LNCaP clone FGC (cell line): ENCODE data around the gene HKDC1.

Source experiments
- DNase-seq: peaks from one replicate; pipeline ENCODE4 v3.0.0-alpha.2; 2011; ENCODE audit warnings: low read depth
- H3K4me3 ChIP-seq: 2 replicates; pipeline ENCODE4 v1.5.1; 2011; ENCODE audit warnings: mild to moderate bottlenecking, low read depth, low read length, control low read depth
- TF ChIP-seq, protein P1 (sequence below): IDR thresholded peaks from 2 replicates; pipeline ENCODE4 v1.5.1; 2012; ENCODE audit warnings: mild to moderate bottlenecking; ENCODE audit not compliant: control insufficient read depth, insufficient read depth; ENCODE audit errors: extremely low read depth

The HKDC1 gene

DNA sequence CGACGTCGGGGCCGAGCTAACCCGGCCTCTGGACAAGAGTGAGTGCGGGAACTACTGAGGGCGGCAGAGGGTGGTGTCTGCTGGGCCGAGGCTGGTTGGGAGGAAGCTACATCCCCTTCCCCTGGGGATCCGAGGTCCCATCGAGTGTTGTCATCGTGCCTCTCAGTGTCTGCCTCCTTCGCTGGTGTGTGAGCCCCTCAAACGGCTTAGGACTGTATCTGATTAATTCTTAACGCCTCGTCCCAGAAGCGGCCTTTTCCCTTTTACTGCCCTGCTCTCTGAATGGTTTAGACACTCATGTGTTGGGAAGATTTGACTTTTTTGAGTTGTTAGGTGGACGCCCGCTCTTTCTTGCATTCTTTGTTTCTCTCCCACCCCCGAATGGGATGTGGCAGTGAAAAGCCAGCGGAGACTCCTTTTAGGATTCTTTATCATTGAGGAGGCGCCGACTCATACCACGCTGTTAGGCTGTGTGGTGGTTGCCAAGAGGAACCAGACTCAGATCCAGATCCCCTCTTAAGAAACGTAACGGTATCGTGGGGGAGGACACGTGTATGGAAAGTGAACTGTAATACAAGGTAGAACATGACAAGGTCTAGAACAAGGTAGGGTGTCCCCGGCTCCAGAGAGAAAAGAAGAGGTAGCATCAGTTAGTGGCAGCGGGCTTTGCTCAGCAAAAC is 39.5 kb upstream of the HKDC1 start:
- H3K4me3 ChIP-seq, result peak overlapping the region; percentile 93
- no peak for DNase-seq
- TF ChIP-seq, protein P1, sequence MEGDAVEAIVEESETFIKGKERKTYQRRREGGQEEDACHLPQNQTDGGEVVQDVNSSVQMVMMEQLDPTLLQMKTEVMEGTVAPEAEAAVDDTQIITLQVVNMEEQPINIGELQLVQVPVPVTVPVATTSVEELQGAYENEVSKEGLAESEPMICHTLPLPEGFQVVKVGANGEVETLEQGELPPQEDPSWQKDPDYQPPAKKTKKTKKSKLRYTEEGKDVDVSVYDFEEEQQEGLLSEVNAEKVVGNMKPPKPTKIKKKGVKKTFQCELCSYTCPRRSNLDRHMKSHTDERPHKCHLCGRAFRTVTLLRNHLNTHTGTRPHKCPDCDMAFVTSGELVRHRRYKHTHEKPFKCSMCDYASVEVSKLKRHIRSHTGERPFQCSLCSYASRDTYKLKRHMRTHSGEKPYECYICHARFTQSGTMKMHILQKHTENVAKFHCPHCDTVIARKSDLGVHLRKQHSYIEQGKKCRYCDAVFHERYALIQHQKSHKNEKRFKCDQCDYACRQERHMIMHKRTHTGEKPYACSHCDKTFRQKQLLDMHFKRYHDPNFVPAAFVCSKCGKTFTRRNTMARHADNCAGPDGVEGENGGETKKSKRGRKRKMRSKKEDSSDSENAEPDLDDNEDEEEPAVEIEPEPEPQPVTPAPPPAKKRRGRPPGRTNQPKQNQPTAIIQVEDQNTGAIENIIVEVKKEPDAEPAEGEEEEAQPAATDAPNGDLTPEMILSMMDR, result no peak

DNA sequence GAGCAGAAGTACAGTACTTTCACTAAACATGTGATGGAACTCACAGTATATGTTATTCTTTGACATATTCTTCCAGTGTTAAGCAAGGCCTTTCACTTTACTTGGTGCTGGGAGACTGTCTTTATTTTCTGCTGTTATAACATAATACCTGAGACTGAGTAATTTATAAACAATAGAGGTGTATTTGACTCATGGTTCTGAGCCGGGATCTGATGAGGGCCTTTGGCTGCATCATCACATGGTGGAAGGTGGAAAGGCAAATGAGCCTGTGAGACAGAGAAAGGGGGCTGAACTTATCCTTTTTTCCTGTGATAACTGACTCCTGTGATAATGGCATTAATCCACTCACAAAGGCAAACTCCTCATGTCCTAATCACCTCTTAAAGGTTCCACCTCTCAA is 38.7 kb upstream of the HKDC1 start:
- peak overlapping the region; percentile 93 for H3K4me3 ChIP-seq
- TF ChIP-seq, protein P1, result no peak
- DNase-seq, result no peak

DNA sequence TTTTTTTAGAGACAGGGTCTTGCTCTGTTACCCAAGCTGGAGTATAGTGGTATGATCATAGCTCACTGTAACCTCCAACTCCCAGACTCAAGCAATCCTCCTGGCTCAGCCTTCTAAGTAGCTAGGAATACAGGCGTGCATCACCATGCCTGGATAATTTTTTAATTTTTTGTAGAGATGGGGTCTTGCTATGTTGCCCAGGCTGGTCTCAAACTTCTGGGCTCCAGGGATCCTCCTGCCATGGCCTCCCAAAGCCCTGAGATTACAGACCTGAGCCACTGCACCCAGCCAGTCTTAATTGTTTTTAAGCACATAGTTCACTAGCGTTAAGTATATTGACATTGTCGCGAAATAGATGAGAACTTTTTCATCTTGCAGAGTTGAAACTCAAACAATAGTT is 38.1 kb upstream of the HKDC1 start:
- TF ChIP-seq, protein P1, result no peak
- H3K4me3 ChIP-seq, result no peak overlapping the region; the same call in 1 of the 2 replicates
- no peak for DNase-seq

DNA sequence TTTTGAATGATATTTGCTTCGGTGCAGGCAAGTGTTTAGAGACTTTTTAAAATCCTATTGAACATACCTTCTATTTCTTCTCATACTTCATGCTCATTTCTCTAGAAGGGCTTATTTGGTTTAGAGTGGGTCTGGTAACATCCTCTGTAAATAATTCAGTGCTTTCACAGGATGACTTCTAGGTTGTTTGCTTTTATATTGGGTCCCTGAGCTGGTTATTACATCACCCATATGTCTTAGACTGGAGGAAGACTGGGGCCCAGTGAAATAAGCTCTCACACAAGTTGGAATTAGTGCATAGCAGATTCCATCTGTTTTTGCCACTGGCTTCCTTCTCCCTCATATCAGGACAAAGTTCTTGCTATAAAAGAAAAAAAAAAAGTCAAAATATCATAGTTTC is 33.6 kb upstream of the HKDC1 start:
- TF ChIP-seq, protein P1, result no peak
- H3K4me3 ChIP-seq, result no peak overlapping the region
- no peak for DNase-seq

DNA sequence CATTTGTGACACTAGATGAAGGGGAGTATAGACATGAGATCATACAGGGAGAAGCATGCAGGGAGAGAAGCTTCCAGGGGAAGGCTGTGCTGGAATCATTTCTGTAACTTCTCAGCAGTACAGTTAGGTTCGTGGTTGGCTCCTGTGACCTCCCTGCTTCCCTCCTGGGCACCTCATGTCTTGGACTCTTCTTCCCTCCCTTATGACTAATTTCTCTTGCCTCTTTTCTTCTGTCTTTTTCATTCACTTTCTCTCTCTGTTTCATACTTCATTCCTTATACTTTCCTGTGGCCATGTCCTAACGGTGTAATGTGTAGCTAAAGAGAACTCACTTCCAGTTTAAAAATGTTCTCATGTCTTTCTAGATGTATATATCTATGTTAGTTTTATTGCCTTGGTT is 19.1 kb upstream of the HKDC1 start:
- TF ChIP-seq, protein P1, result no peak
- no peak overlapping the region for H3K4me3 ChIP-seq
- DNase-seq, result no peak

DNA sequence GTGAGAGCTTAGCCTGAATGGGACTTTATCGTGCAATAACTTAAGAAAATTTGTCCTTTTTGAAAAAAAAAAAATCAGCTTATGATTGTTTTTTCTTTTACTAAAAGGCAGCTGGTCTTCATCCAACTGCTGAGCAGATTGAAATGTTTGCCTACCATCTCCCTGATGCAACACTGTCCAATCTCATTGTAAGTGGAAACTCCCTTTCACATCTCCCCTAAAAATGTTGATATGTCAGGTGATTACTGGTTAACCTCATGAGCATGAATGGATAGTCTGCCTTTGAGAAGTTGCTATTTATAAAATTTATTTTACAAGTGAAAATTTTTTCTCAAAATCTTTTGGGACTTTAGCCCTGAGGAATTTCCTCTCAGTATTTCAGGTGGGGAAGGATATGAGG is 17.8 kb upstream of the HKDC1 start:
- no peak overlapping the region for H3K4me3 ChIP-seq
- TF ChIP-seq, protein P1, result no peak
- no peak for DNase-seq

DNA sequence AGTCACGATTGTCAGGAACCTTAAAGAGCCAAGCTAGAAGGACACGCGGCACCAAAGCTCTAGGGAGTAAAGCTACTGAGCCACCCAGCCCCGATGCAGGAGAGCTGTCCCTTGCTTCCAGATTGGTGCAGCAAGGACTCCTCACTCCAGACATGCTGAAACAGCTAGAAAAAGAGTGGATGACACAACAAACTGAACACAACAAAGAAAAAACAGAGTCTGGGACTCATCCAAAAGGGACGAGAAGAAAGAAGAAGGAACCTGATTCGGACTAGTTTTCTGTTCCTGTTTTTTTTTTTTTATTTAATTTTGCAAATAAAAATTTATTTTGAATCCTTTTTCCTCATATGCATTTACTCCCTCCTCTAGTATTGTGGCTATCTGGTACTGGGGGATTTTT is 11.4 kb upstream of the HKDC1 start:
- no peak for DNase-seq
- H3K4me3 ChIP-seq, result no peak overlapping the region
- TF ChIP-seq, protein P1, result no peak
